HepG2 (cell line): ENCODE results near the gene SLC22A31. TPM values are rescaled to one million over a fixed set of nuclear protein-coding genes. Genes with fewer than 3 reads are reported as not detected.
A peak's percentile ranks its signal among the peaks of the same experiment; 100 is the strongest.

Experiments used
- EZH2 ChIP-seq: conservative IDR thresholded peaks from 2 replicates; pipeline ENCODE4 v1.6.1; 2012; ENCODE audit warnings: mild to moderate bottlenecking, low read depth, low read length, moderate library complexity
- GFI1 ChIP-seq: sonication (generic); formaldehyde crosslinking; IDR thresholded peaks from 2 replicates; pipeline ENCODE4 v1.5.0; 2020; ENCODE audit warnings: missing genetic modification reagents, mild to moderate bottlenecking, borderline replicate concordance
- PHF21A ChIP-seq: sonication (generic); formaldehyde crosslinking; IDR thresholded peaks from 2 replicates; pipeline ENCODE4 v1.5.0; 2020; ENCODE audit warnings: mild to moderate bottlenecking, missing genetic modification reagents
- PITX1 ChIP-seq: sonication (generic); formaldehyde crosslinking; IDR thresholded peaks from 2 replicates; pipeline ENCODE4 v1.5.1; 2020; ENCODE audit warnings: mild to moderate bottlenecking, missing genetic modification reagents
- ZHX2 ChIP-seq, 2 experiments: sonication (generic) in 1 of 2; formaldehyde crosslinking in 1 of 2; IDR thresholded peaks; 2 replicates each; pipeline versions ENCODE4 v1.6.1 to v1.9.0; 2014 to 2022; ENCODE audit warnings: antibody characterized with exemption in 1 of 2, borderline replicate concordance in 1 of 2, inconsistent platforms in 1 of 2, low read depth in 1 of 2, missing genetic modification reagents in 1 of 2
- ZNF256 ChIP-seq: sonication (generic); formaldehyde crosslinking; conservative IDR thresholded peaks from 2 replicates; pipeline ENCODE4 v1.4.0; 2020; ENCODE audit warnings: missing genetic modification reagents
- ZNF414 ChIP-seq: sonication (generic); formaldehyde crosslinking; IDR thresholded peaks from 2 replicates; pipeline ENCODE4 v1.5.0; 2020; ENCODE audit warnings: missing genetic modification reagents
- ZNF776 ChIP-seq: sonication (generic); formaldehyde crosslinking; IDR thresholded peaks from 2 replicates; pipeline ENCODE4 v1.4.0; 2020; ENCODE audit warnings: mild to moderate bottlenecking, missing genetic modification reagents
- polyA plus RNA-seq, 8 experiments: library from polyadenylated mRNA; depleted of rRNA in 3 of 8; stranded (reverse) in 7 of 8; unstranded in 1 of 8; fragments of >200 nt; fragmentation: Illumina TruSeq in 4 of 8; extraction: Trizol in 4 of 8; gene quantifications; 2 replicates each; pipeline versions ENCODE4 v1.2.1 to v1.2.3, GENCODE V29; 2011 to 2016; ENCODE audit warnings: low read depth in 4 of 8, missing spikeins in 1 of 8, mixed read lengths in 1 of 8; ENCODE audit not compliant: insufficient read depth in 1 of 8
- total RNA-seq, 5 experiments: library from RNA; depleted of rRNA; stranded (reverse); fragments of >200 nt; fragmentation: Illumina TruSeq; extraction: Trizol; gene quantifications; 2 replicates each; pipeline ENCODE4 v1.2.3, GENCODE V29; 2016; ENCODE audit warnings: low read depth in 1 of 5
- TF ChIP-seq, protein P1 (sequence below): sonication (generic); formaldehyde crosslinking; IDR thresholded peaks from 2 replicates; pipeline ENCODE4 v1.5.1; 2020; ENCODE audit warnings: mild to moderate bottlenecking, missing genetic modification reagents, moderate library complexity
- TF ChIP-seq, protein P2 (sequence below): sonication (generic); formaldehyde crosslinking; IDR thresholded peaks from 2 replicates; pipeline ENCODE4 v1.9.0; 2021; ENCODE audit warnings: missing genetic modification reagents, mild to moderate bottlenecking, borderline replicate concordance
- TF ChIP-seq, protein P3 (sequence below): sonication (generic); formaldehyde crosslinking; IDR thresholded peaks from 2 replicates; pipeline ENCODE4 v1.8.0; 2022; ENCODE audit warnings: missing genetic modification reagents, mild to moderate bottlenecking, moderate library complexity, borderline replicate concordance

SLC22A31 gene
- total and polyA plus RNA-seq, 2 of the 13 experiments (the other 11 are each of a cell fraction or from before 2014, with no cell fraction given): 67.3 to 83.3 TPM

DNA sequence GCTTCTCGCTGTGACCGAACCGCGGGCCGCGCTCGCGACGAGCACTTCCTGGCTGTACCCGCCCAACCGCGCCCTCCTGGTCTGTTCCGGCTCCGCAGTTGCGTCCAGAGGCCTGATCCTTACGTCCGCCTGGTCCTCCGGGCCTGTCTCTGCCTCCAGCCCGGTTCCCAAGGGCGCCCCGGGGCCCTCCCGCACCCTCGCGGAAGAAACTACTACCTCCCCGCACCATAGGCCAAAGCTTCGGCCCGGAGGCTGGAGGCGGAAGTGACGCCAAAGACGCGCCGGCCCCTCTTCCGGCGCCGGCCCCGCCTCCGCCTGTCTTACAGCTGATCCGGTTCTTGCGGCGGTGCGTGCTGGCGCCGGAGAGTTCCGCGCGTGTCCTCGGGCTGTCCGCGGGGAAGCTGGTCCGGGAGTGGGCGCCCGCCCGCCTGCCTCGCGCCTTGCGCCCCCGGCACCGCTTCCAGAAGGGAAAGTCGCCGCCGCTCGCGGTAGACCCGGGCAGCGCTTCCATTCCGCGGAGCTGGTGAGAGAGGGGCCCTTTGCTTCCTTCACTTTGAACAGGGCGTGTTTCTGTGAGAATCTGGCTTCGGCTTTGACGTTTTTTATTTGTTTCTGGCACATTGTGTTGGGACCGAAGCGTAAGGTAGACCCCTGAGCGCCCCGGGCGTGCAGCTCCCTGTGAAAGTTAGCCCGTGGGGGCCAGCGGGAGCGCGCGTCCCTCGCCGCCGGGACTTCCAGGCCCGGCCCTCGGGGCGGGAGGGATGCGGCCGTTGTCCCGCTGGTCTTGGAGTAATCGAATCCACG, 17.3 kb upstream of the SLC22A31 start, which contains the start of gene ZNF778 (continued):
- peak; percentile 83 for TF ChIP-seq ZHX2 (IDR thresholded peaks at IDR 0.05; ENCODE audit: low read depth)
- TF ChIP-seq ZHX2 (CRISPR knock-in tag; IDR thresholded peaks at IDR 0.05; ENCODE audit: borderline replicate concordance): peak; percentile 53; the same call in 1 of the 2 replicates
- no peak for TF ChIP-seq EZH2
- TF ChIP-seq ZNF776: peak; percentile 86; the same call in 1 of the 2 replicates
- peak; percentile 62 for TF ChIP-seq GFI1 (CRISPR knock-in tag)
- TF ChIP-seq, protein P1, sequence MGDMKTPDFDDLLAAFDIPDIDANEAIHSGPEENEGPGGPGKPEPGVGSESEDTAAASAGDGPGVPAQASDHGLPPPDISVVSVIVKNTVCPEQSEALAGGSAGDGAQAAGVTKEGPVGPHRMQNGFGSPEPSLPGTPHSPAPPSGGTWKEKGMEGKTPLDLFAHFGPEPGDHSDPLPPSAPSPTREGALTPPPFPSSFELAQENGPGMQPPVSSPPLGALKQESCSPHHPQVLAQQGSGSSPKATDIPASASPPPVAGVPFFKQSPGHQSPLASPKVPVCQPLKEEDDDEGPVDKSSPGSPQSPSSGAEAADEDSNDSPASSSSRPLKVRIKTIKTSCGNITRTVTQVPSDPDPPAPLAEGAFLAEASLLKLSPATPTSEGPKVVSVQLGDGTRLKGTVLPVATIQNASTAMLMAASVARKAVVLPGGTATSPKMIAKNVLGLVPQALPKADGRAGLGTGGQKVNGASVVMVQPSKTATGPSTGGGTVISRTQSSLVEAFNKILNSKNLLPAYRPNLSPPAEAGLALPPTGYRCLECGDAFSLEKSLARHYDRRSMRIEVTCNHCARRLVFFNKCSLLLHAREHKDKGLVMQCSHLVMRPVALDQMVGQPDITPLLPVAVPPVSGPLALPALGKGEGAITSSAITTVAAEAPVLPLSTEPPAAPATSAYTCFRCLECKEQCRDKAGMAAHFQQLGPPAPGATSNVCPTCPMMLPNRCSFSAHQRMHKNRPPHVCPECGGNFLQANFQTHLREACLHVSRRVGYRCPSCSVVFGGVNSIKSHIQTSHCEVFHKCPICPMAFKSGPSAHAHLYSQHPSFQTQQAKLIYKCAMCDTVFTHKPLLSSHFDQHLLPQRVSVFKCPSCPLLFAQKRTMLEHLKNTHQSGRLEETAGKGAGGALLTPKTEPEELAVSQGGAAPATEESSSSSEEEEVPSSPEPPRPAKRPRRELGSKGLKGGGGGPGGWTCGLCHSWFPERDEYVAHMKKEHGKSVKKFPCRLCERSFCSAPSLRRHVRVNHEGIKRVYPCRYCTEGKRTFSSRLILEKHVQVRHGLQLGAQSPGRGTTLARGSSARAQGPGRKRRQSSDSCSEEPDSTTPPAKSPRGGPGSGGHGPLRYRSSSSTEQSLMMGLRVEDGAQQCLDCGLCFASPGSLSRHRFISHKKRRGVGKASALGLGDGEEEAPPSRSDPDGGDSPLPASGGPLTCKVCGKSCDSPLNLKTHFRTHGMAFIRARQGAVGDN: peak; percentile 94
- TF ChIP-seq, protein P2, sequence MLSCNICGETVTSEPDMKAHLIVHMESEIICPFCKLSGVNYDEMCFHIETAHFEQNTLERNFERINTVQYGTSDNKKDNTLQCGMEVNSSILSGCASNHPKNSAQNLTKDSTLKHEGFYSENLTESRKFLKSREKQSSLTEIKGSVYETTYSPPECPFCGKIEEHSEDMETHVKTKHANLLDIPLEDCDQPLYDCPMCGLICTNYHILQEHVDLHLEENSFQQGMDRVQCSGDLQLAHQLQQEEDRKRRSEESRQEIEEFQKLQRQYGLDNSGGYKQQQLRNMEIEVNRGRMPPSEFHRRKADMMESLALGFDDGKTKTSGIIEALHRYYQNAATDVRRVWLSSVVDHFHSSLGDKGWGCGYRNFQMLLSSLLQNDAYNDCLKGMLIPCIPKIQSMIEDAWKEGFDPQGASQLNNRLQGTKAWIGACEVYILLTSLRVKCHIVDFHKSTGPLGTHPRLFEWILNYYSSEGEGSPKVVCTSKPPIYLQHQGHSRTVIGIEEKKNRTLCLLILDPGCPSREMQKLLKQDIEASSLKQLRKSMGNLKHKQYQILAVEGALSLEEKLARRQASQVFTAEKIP (CRISPR knock-in tag): no peak
- peak; percentile 44; the same call in 1 of the 2 replicates for TF ChIP-seq PITX1 (CRISPR knock-in tag)
- TF ChIP-seq ZNF414 (CRISPR knock-in tag): peak; percentile 99
- TF ChIP-seq, protein P3, sequence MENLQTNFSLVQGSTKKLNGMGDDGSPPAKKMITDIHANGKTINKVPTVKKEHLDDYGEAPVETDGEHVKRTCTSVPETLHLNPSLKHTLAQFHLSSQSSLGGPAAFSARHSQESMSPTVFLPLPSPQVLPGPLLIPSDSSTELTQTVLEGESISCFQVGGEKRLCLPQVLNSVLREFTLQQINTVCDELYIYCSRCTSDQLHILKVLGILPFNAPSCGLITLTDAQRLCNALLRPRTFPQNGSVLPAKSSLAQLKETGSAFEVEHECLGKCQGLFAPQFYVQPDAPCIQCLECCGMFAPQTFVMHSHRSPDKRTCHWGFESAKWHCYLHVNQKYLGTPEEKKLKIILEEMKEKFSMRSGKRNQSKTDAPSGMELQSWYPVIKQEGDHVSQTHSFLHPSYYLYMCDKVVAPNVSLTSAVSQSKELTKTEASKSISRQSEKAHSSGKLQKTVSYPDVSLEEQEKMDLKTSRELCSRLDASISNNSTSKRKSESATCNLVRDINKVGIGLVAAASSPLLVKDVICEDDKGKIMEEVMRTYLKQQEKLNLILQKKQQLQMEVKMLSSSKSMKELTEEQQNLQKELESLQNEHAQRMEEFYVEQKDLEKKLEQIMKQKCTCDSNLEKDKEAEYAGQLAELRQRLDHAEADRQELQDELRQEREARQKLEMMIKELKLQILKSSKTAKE (CRISPR knock-in tag): no peak
- peak; percentile 62; the same call in 1 of the 2 replicates for TF ChIP-seq ZNF256 (CRISPR knock-in tag)
- TF ChIP-seq PHF21A (CRISPR knock-in tag): no peak; the same call in 1 of the 2 replicates
